ENCODE results near the gene PAK4. TPM values are rescaled to one million over a fixed set of nuclear protein-coding genes. Genes with fewer than 3 reads are reported as not detected.

The PAK4 gene
- total and polyA plus RNA-seq, 2 of the 8 experiments (the other 6 are each of a cell fraction or from before 2014, with no cell fraction given) = 50.7 to 64.4 TPM

DNA sequence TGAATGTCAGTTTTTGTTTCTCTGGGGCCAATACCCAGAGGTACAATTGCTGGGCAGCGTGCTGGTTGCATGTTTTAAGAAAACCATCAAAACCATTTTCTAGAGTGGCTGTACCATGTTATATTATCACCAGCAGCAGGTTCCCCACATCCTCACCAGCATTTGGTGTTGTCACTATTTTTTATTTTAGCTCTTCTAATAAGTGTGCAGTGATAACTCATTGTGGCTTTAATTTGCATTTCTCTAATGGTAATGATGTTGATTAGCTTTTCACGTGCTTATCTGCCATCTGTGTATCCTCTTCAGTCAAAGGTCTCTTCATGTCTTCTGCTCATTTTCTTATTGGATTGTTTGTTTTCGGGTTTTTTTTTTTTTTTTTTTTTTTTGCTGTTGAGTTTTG lies 21.9 kb downstream of the PAK4 start:
- no peak overlapping the region for H4K8ac ChIP-seq (ENCODE audit: extremely low read depth, insufficient read depth, low read length)
- H3K4me1 ChIP-seq (replicated peaks in 1 of 4; ENCODE audit: control insufficient read depth in 3 of 4, insufficient read depth in 4 of 4, low read length in 3 of 4) = peaks cover 12 to 38% (median 23%) of the 10 kb centered on the region in 4 experiments
- no peak overlapping the region for H2AFZ ChIP-seq (ENCODE audit: low read length)
- H2BK15ac ChIP-seq (ENCODE audit: low read length) = 0 out of 2 replicates have a peak overlapping the region, but pooled peaks have one; percentile 4
- H3K27ac ChIP-seq (ENCODE audit: low read depth, low read length) = no peak overlapping the region
- peaks cover 0 to 5% (median 0%) of the 10 kb centered on the region in 4 experiments; a peak in 2 of 8 replicates for H3K36me3 ChIP-seq (ENCODE audit: control insufficient read depth in 2 of 4, insufficient read depth in 4 of 4, low read length in 3 of 4)
- no peak overlapping the region for H3K4ac ChIP-seq (replicated peaks; ENCODE audit: insufficient read length, low read depth, low read length)
- peaks cover 13% of the 10 kb centered on the region for H3K79me1 ChIP-seq (ENCODE audit: low read depth, low read length)
- no peak overlapping the region for H2BK12ac ChIP-seq (ENCODE audit: low read depth, low read length)
- WGBS, 2 experiments (ENCODE audit: extremely low coverage in 1 of 2, insufficient coverage in 1 of 2, insufficient read length in 1 of 2, insufficient replicate concordance in 2 of 2, low coverage in 1 of 2, low lambda C conversion rate in 2 of 2, missing lambda C conversion rate in 1 of 2) = 44% methylated on average over 3 of the region's 3 CpGs; no CpG with 5 or more reads in 1 of the 2 experiments
- no peak overlapping the region for H2BK20ac ChIP-seq (ENCODE audit: low read length)
- no peak for TF ChIP-seq JUN (IDR thresholded peaks at IDR 0.05; ENCODE audit: low read depth, low read length)
- no peak for TF ChIP-seq BACH1 (IDR thresholded peaks at IDR 0.05; ENCODE audit: low read length)
- no peak for TF ChIP-seq RAD21 (IDR thresholded peaks at IDR 0.05 in 1 of 2, conservative IDR thresholded peaks at IDR 0.05 in 1 of 2; ENCODE audit: low read depth in 2 of 2, low read length in 2 of 2)
- TF ChIP-seq ASH2L (IDR thresholded peaks at IDR 0.05; ENCODE audit: low read length) = no peak
- peaks cover 5 to 27% of the 10 kb centered on the region in 2 experiments for H4K20me1 ChIP-seq (replicated peaks in 1 of 2; ENCODE audit: control insufficient read depth in 1 of 2, insufficient read depth in 2 of 2, low read length in 2 of 2)
- no peak overlapping the region; the same call in 1 of the 2 replicates for H2AK5ac ChIP-seq (ENCODE audit: low read depth, low read length)
- H3K23ac ChIP-seq (ENCODE audit: insufficient read length) = no peak overlapping the region
- 0 out of 2 replicates have a peak, but pooled peaks cover 2% of the 10 kb centered on the region for H3K23me2 ChIP-seq (ENCODE audit: low read depth, low read length)
- H4K91ac ChIP-seq (replicated peaks; ENCODE audit: insufficient read length, low read length) = no peak overlapping the region
- no peak overlapping the region for H2BK5ac ChIP-seq (ENCODE audit: low read depth, low read length)
- POLR2A ChIA-PET (ENCODE audit: partially characterized antibody) = interaction anchor here (1.4 kb wide), 1 partner anchor 33 kb away, joined by 7 read pairs; no protein-coding TSS in a partner anchor
- CTCF ChIA-PET (ENCODE audit: partially characterized antibody) = interaction anchor here (0.6 to 3.9 kb wide), 3 partner anchors 8 to 171 kb away, joined by 4 to 22 read pairs (median 17); no protein-coding TSS in a partner anchor
- H2BK120ac ChIP-seq (replicated peaks; ENCODE audit: low read depth, low read length) = no peak overlapping the region
- no peaks in the 10 kb centered on the region for H3K9me3 ChIP-seq (ENCODE audit: insufficient read depth in 2 of 2, low read depth in 1 of 2, low read length in 1 of 2)
- H3K27me3 ChIP-seq (replicated peaks in 1 of 4; ENCODE audit: control insufficient read depth in 3 of 4, extremely low read depth in 1 of 4, insufficient read depth in 3 of 4, low read length in 3 of 4) = no peaks in the 10 kb centered on the region
- no peak overlapping the region for H3K14ac ChIP-seq (ENCODE audit: insufficient read length)
- H3K4me3 ChIP-seq (ENCODE audit: extremely low read depth in 1 of 4, insufficient read depth in 2 of 4, low read depth in 3 of 4, low read length in 4 of 4) = peak overlapping the region in 1 of 4 experiments; percentile 20; a peak in 1 of 8 replicates
- DNase-seq (ENCODE audit: low read depth in 1 of 2, low spot score in 2 of 2) (no peak), FAIRE-seq (no peak)
- peak overlapping the region; percentile 57 to 72 for H3K4me2 ChIP-seq (ENCODE audit: insufficient read depth in 1 of 2, low read depth in 2 of 2, low read length in 2 of 2)
- H3K79me2 ChIP-seq (ENCODE audit: control insufficient read depth in 1 of 2, insufficient read depth in 2 of 2, low read length in 2 of 2) = peaks cover 6 to 49% of the 10 kb centered on the region in 2 experiments
- no peak overlapping the region for H3K56ac ChIP-seq (replicated peaks; ENCODE audit: insufficient read length, low read depth, low read length)
- H3K18ac ChIP-seq (ENCODE audit: extremely low read depth, low read length) = no peak overlapping the region; the same call in 1 of the 2 replicates
- H3K9ac ChIP-seq (replicated peaks in 1 of 4; ENCODE audit: extremely low read depth in 1 of 4, low read depth in 3 of 4, low read length in 3 of 4) = no peak overlapping the region
- no peak overlapping the region for H4K5ac ChIP-seq (ENCODE audit: insufficient read length, low read depth, low read length)
